Tibial nerve (tissue), 4 donors: ENCODE data around the gene STRIP1. TPM values are rescaled to one million over a fixed set of nuclear protein-coding genes. Genes with fewer than 3 reads are reported as not detected.

Source experiments
- DNase-seq, 2 donors: peaks; one replicate each; pipeline ENCODE4 v3.0.0-alpha.2; 2019; ENCODE audit warnings: low spot score in 2 of 2
- H3K27ac ChIP-seq, 4 donors: fragments of 200-600 bp; sonication (generic) in 3 of 4; one replicate each; pipeline ENCODE4 v1.5.1; 2017 to 2019; ENCODE audit warnings: mild to moderate bottlenecking in 1 of 4
- H3K27me3 ChIP-seq, 2 donors: fragments of 200-600 bp; sonication (generic) in 1 of 2; one replicate each; pipeline versions ENCODE4 v1.5.1 to v1.6.0; 2017 to 2019
- H3K36me3 ChIP-seq, 3 donors: fragments of 200-600 bp; sonication (generic); one replicate each; pipeline ENCODE4 v1.5.1; 2018 to 2019
- H3K4me1 ChIP-seq, 4 donors: fragments of 200-600 bp; sonication (generic) in 3 of 4; one replicate each; pipeline ENCODE4 v1.5.1; 2017 to 2019
- H3K4me3 ChIP-seq, 4 donors: fragments of 200-600 bp; sonication (generic) in 3 of 4; one replicate each; pipeline ENCODE4 v1.5.1; 2017 to 2019; ENCODE audit warnings: mild to moderate bottlenecking in 1 of 4, moderate library complexity in 1 of 4
- H3K9me3 ChIP-seq, 4 donors: fragments of 200-600 bp; sonication (generic) in 3 of 4; one replicate each; pipeline ENCODE4 v1.5.1; 2017 to 2019
- EP300 ChIP-seq, 2 donors: sonication (generic); formaldehyde crosslinking; IDR thresholded peaks; one replicate each; pipeline ENCODE4 v1.6.1; 2017; ENCODE audit warnings: antibody characterized with exemption in 2 of 2, mild to moderate bottlenecking in 1 of 2
- POLR2A ChIP-seq, 2 donors: fragments of 450-650 bp; IDR thresholded peaks; one replicate each; pipeline ENCODE4 v1.6.1; 2017; ENCODE audit warnings: antibody characterized with exemption in 2 of 2, mild to moderate bottlenecking in 2 of 2, moderate library complexity in 2 of 2
- WGBS, 2 donors: methylation state at CpG; one replicate each; pipeline ENCODE4 v1.1.5; 2018; 5-methylcytosine and 5-hydroxymethylcytosine counted together
- total RNA-seq, 4 donors: library from RNA; depleted of rRNA; stranded (reverse); fragments of >200 nt; gene quantifications; one replicate each; pipeline ENCODE4 v1.1.0, GENCODE V29; 2016
- TF ChIP-seq, protein P1 (sequence below), 5 experiments: fragments of 200-600 bp in 3 of 5; fragments of 450-650 bp in 2 of 5; sonication (generic) in 3 of 5; IDR thresholded peaks; one replicate each; pipeline ENCODE4 v1.5.1; 2016 to 2019; ENCODE audit warnings: antibody characterized with exemption in 5 of 5, mild to moderate bottlenecking in 3 of 5, moderate library complexity in 2 of 5

Gene STRIP1
- total RNA-seq, 4 donors from 2014 or later: 37.7 to 43.5 (median 39.7) TPM

DNA sequence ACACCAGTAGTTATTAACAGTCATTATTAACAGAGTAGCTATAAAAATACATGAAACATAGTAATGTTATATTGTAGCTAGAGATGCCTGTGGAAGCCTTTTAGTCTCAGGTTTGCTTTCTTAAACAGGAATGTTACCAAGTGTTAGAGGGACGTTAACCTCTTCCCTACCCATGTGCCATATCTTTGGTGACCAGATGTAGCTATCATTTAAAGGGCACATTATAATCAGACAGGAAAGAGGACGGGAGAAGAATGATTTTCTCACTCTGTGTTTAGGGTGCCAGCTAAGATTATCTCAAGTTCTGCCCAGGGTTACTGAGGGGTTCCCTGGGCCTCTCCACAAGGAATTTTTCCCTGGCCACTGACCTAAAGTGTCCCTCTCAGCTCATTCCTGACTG is 57.0 kb downstream of the STRIP1 start:
- Histone ChIP-seq H3K4me3 (no peak overlapping the region), H3K36me3 (no peaks in the 10 kb centered on the region), H3K27me3 (peaks cover 0 to 6% of the 10 kb centered on the region in 2 donors), H3K9me3 (no peaks in the 10 kb centered on the region), H3K4me1 (no peaks in the 10 kb centered on the region), H3K27ac (no peak overlapping the region)
- no peak for DNase-seq
- TF ChIP-seq POLR2A (IDR thresholded peaks at IDR 0.05) (no peak), EP300 (IDR thresholded peaks at IDR 0.05) (no peak)
- TF ChIP-seq, protein P1, sequence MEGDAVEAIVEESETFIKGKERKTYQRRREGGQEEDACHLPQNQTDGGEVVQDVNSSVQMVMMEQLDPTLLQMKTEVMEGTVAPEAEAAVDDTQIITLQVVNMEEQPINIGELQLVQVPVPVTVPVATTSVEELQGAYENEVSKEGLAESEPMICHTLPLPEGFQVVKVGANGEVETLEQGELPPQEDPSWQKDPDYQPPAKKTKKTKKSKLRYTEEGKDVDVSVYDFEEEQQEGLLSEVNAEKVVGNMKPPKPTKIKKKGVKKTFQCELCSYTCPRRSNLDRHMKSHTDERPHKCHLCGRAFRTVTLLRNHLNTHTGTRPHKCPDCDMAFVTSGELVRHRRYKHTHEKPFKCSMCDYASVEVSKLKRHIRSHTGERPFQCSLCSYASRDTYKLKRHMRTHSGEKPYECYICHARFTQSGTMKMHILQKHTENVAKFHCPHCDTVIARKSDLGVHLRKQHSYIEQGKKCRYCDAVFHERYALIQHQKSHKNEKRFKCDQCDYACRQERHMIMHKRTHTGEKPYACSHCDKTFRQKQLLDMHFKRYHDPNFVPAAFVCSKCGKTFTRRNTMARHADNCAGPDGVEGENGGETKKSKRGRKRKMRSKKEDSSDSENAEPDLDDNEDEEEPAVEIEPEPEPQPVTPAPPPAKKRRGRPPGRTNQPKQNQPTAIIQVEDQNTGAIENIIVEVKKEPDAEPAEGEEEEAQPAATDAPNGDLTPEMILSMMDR (IDR thresholded peaks at IDR 0.05): no peak
- WGBS, 2 donors: 60 to 79% methylated on average over 2 of the region's 2 CpGs

DNA sequence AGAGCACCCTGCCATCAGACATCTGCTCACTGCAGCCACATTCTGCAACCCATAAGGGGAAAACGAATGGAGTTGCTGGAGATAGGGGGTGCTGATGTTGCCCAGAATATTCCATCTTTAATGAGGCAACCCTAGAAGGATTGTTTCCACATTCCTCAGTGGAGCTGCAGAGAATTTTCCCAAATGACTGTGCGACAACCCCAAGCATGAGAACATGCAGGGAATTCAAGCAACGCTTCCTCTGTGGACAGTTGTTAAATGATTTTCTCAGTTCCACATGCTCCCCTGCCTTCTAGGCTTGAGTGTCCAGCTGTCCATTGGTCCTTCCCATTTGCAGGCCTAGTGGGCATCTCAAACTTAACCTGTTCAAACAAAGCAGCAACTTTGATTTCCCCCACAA is 57.4 kb downstream of the STRIP1 start:
- Histone ChIP-seq H3K4me3 (no peak overlapping the region), H3K27me3 (peaks cover 0 to 6% of the 10 kb centered on the region in 2 donors), H3K27ac (no peak overlapping the region), H3K4me1 (no peaks in the 10 kb centered on the region), H3K9me3 (no peaks in the 10 kb centered on the region), H3K36me3 (no peaks in the 10 kb centered on the region)
- DNase-seq: no peak
- 65 to 71% methylated on average over 3 of the region's 3 CpGs for WGBS, 2 donors
- TF ChIP-seq, protein P1 (IDR thresholded peaks at IDR 0.05): no peak
- no peak for TF ChIP-seq POLR2A (IDR thresholded peaks at IDR 0.05)
- no peak for TF ChIP-seq EP300 (IDR thresholded peaks at IDR 0.05)

DNA sequence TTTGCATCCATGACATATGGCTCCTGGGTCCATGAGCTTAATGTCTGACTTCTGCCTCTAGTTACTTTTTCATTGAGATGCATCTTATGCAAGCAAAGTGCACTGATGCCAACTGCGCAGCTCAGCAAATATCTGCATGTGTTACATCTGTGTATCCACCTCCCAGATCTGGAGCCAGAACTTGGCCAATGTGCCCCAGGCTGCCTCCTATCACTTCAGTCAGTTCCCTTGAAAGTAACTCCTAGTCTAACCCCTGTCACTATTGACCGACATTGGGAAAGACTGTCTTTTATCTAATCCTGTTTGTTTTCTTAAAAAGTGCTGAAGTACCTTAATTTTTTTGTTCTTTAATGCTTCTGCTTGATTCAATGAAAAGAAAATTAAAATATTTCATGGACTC is 58.6 kb downstream of the STRIP1 start:
- H3K36me3 ChIP-seq: no peaks in the 10 kb centered on the region
- TF ChIP-seq EP300 (IDR thresholded peaks at IDR 0.05) (no peak), POLR2A (IDR thresholded peaks at IDR 0.05) (no peak)
- TF ChIP-seq, protein P1 (IDR thresholded peaks at IDR 0.05): no peak
- no peaks in the 10 kb centered on the region for H3K9me3 ChIP-seq

DNA sequence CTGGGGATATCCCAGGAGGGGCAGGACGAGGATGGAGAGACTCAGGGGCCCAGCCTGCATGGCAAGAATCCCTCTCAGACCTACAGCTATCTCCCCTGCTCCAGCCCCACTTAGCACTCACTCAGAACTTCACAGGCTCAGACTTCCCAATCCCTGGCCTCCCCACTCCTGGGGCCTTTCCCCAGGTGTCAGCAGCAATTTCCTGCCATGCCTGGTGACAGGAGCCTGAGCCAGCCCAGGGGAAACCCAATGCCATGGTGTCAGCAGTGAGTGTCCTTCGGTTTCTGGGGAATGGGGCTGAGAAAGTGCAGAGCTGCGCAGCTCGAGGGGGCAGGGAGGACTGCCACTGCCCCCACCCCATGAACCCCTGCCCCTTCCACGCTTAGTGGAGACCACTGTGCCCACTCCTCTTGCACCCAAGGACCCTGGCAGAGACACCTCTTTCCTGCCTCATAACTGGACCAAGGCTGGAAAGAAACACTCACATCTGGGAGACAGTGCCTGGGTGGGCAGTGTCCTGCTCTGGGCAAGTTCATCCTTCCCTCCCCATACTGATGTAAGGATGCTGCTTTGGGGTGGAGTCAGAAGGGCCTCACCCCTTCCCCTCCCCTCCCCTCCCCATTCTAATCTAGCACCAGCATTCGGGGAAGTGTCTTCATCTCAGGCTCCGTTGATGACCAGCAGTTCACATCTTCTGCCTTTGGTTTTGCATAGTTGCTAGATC is 60.7 kb downstream of the STRIP1 start:
- no peak for DNase-seq
- no peaks in the 10 kb centered on the region for H3K9me3 ChIP-seq
- H3K27me3 ChIP-seq: peaks cover 0 to 6% of the 10 kb centered on the region in 2 donors
- TF ChIP-seq POLR2A (IDR thresholded peaks at IDR 0.05): no peak
- TF ChIP-seq EP300 (IDR thresholded peaks at IDR 0.05): no peak
- TF ChIP-seq, protein P1 (IDR thresholded peaks at IDR 0.05): no peak
- H3K36me3 ChIP-seq: no peaks in the 10 kb centered on the region
- 57 to 65% methylated on average over 7 of the region's 7 CpGs for WGBS, 2 donors
- H3K4me1 ChIP-seq: no peaks in the 10 kb centered on the region
- no peak overlapping the region for H3K4me3 ChIP-seq
- no peak overlapping the region for H3K27ac ChIP-seq

More for the DNA sequence above, 58.6 kb downstream of the STRIP1 start:
- Histone ChIP-seq H3K4me3 (no peak overlapping the region), H3K27ac (no peak overlapping the region), H3K27me3 (peaks cover 0 to 6% of the 10 kb centered on the region in 2 donors), H3K4me1 (no peaks in the 10 kb centered on the region)
- DNase-seq: no peak
- 82 to 95% methylated on average over 2 of the region's 2 CpGs for WGBS, 2 donors

DNA sequence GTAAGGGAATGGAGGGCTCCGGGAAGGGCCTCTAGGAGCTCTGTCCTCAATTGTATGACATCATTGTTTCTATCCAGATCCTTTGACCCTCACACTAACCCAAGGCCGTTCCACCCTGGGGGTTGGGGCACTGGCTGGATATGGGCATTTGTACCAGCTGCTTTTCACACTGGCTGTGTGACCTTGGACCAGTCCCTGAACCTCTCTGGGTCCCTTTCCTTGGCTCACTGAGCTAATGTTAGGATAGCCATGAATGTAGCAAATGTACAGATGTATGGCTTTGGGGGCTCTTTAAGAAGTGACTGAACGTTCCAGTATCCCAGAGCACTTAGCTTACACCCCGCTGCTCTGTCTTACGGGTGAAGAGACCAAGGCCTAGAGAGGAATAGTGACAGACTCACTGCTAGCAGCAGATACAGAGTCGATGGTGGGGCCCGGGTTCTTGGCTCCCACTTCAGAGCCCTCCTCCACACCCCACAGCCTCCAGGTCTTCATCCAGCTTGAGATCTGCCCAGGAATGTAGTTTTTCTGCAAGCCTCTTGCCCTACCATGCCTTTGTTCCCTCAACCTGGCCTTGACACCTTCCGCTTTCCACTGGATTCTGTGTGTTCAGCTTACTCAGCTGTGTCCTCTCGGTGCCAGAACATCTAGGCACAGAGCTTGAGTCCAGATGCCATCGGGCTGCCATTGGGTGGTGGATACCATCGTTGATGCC is 63.2 kb downstream of the STRIP1 start:
- TF ChIP-seq, protein P1 (IDR thresholded peaks at IDR 0.05): no peak
- TF ChIP-seq EP300 (IDR thresholded peaks at IDR 0.05) (no peak), POLR2A (IDR thresholded peaks at IDR 0.05) (no peak)
- Histone ChIP-seq H3K9me3 (no peaks in the 10 kb centered on the region), H3K27ac (no peak overlapping the region), H3K36me3 (no peaks in the 10 kb centered on the region), H3K27me3 (peaks cover 0 to 6% of the 10 kb centered on the region in 2 donors), H3K4me1 (no peaks in the 10 kb centered on the region), H3K4me3 (no peak overlapping the region)
- no peak for DNase-seq
- WGBS, 2 donors: 74 to 75% methylated on average over 11 of the region's 11 CpGs
